Thoracic aorta (tissue), 2 donors: Measurements from ENCODE around the gene CFAP99. TPM values are rescaled to one million over a fixed set of nuclear protein-coding genes. Genes with fewer than 3 reads are reported as not detected.

Experiments
- ATAC-seq: fragments of 150-250 bp; one replicate; pipeline ENCODE4 v1.8.0; 2017; ENCODE audit warnings: low read depth; ENCODE audit not compliant: insufficient number of reproducible peaks, low FRiP score
- DNase-seq: peaks from one replicate; pipeline ENCODE4 v3.0.0-alpha.2; 2020; ENCODE audit warnings: low spot score
- H3K27ac ChIP-seq, 2 donors: fragments of 200-600 bp; sonication (generic); 1 replicate in 1 of 2; 2 replicates in 1 of 2; pipeline ENCODE4 v1.5.1; 2016; ENCODE audit warnings: mild to moderate bottlenecking in 2 of 2, moderate library complexity in 2 of 2
- H3K27me3 ChIP-seq: fragments of 200-600 bp; sonication (generic); replicated peaks from 2 replicates; pipeline ENCODE4 v1.6.0; 2016; ENCODE audit warnings: mild to moderate bottlenecking; ENCODE audit not compliant: insufficient read depth
- H3K36me3 ChIP-seq: fragments of 200-600 bp; sonication (generic); one replicate; pipeline ENCODE4 v1.5.1; 2016
- H3K4me1 ChIP-seq, 2 donors: fragments of 200-600 bp; sonication (generic); 1 replicate in 1 of 2; 2 replicates in 1 of 2; pipeline versions ENCODE4 v1.5.1 to v1.6.0; 2016; ENCODE audit warnings: low read depth in 2 of 2, mild to moderate bottlenecking in 1 of 2; ENCODE audit not compliant: control insufficient read depth in 1 of 2
- H3K4me3 ChIP-seq: fragments of 200-600 bp; sonication (generic); 2 replicates; pipeline ENCODE4 v1.5.1; 2016; ENCODE audit warnings: mild to moderate bottlenecking
- H3K9me3 ChIP-seq: fragments of 200-600 bp; sonication (generic); 2 replicates; pipeline ENCODE4 v1.5.1; 2016
- CTCF ChIP-seq: fragments of 200-600 bp; sonication (generic); IDR thresholded peaks from one replicate; pipeline ENCODE4 v1.5.1; 2019; ENCODE audit warnings: antibody characterized with exemption
- total RNA-seq, 2 donors: library from RNA; depleted of rRNA; stranded (reverse); fragments of >200 nt; gene quantifications; one replicate each; pipeline versions ENCODE4 v1.1.0 to v1.2.3, GENCODE V29; 2016

Gene CFAP99
- total RNA-seq, 2 donors from 2014 or later, result not detected

GRCh38 chr4:2451821-2452785 lies 33.3 kb downstream of the CFAP99 start:
- DNase-seq, result no peak

GRCh38 chr4:2457481-2458295 lies 38.9 kb downstream of the CFAP99 start:
- Histone ChIP-seq H3K4me1 (peaks cover 4 to 6% of the 10 kb centered on the region in 2 donors), H3K27me3 (no peaks in the 10 kb centered on the region), H3K4me3 (no peak overlapping the region), H3K27ac (no peak overlapping the region), H3K36me3 (no peaks in the 10 kb centered on the region), H3K9me3 (no peaks in the 10 kb centered on the region)
- ATAC-seq, result no peak
- TF ChIP-seq CTCF, result no peak
- DNase-seq, result no peak

More at GRCh38 chr4:2451821-2452785, 33.3 kb downstream of the CFAP99 start:
- no peak overlapping the region for H3K4me3 ChIP-seq
- TF ChIP-seq CTCF, result no peak
- H3K36me3 ChIP-seq, result no peaks in the 10 kb centered on the region
- no peak for ATAC-seq
- no peaks in the 10 kb centered on the region for H3K4me1 ChIP-seq
- H3K9me3 ChIP-seq, result no peaks in the 10 kb centered on the region
- H3K27ac ChIP-seq, result no peak overlapping the region
- H3K27me3 ChIP-seq, result no peaks in the 10 kb centered on the region

GRCh38 chr4:2458546-2459491 lies 40.1 kb downstream of the CFAP99 start:
- no peak overlapping the region for H3K27ac ChIP-seq
- DNase-seq (no peak), ATAC-seq (no peak)
- no peak for TF ChIP-seq CTCF
- no peaks in the 10 kb centered on the region for H3K9me3 ChIP-seq
- H3K4me3 ChIP-seq, result no peak overlapping the region
- peaks cover 4 to 13% of the 10 kb centered on the region in 2 donors for H3K4me1 ChIP-seq
- H3K36me3 ChIP-seq, result no peaks in the 10 kb centered on the region
- no peaks in the 10 kb centered on the region for H3K27me3 ChIP-seq

GRCh38 chr4:2459589-2460349 lies 41.0 kb downstream of the CFAP99 start:
- H3K9me3 ChIP-seq, result no peaks in the 10 kb centered on the region
- H3K27me3 ChIP-seq, result no peaks in the 10 kb centered on the region
- DNase-seq (no peak), ATAC-seq (no peak)
- no peak overlapping the region for H3K27ac ChIP-seq
- peaks cover 4 to 13% of the 10 kb centered on the region in 2 donors for H3K4me1 ChIP-seq
- no peak overlapping the region for H3K4me3 ChIP-seq
- TF ChIP-seq CTCF, result no peak
- H3K36me3 ChIP-seq, result no peaks in the 10 kb centered on the region
